Ramos (cell line): ENCODE results near the gene GRIA2.
"Not testable (repeated sequence)": the region's sequence is repeated elsewhere in the genome, so short reads cannot be mapped to it uniquely, and the experiment has no call there.

Experiments
- in situ Hi-C: fragments of 300-500 bp; cut with MboI; formaldehyde crosslinking; loops from one replicate; pipeline ENCODE4 v1.14.3; 2022; ENCODE audit warnings: low sequenced_read_pairs; ENCODE audit not compliant: unreplicated experiment

GRIA2 gene

GRCh38 chr4:157246964-157247363 lies 26.4 kb downstream of the GRIA2 start:
- in situ Hi-C loops: no loop called here

- in situ Hi-C loops: not testable (repeated sequence)
Measured at GRCh38 chr4:157258165-157258564, 37.6 kb downstream of the GRIA2 start.

GRCh38 chr4:157265281-157265680 lies 44.8 kb downstream of the GRIA2 start:
- in situ Hi-C loops: no loop called here

GRCh38 chr4:157270108-157270507 lies 49.6 kb downstream of the GRIA2 start:
- in situ Hi-C loops: no loop called here

GRCh38 chr4:157270552-157270951 lies 50.0 kb downstream of the GRIA2 start:
- in situ Hi-C loops: no loop called here

- in situ Hi-C loops: no loop called here
Measured at GRCh38 chr4:157271166-157271869, 50.8 kb downstream of the GRIA2 start.

GRCh38 chr4:157280673-157281072 lies 60.1 kb downstream of the GRIA2 start:
- in situ Hi-C loops: no loop called here

GRCh38 chr4:157282019-157282418 lies 61.5 kb downstream of the GRIA2 start:
- in situ Hi-C loops: no loop called here

- in situ Hi-C loops: no loop called here
Measured at GRCh38 chr4:157287445-157287844, 66.9 kb downstream of the GRIA2 start.

- in situ Hi-C loops: no loop called here
Measured at GRCh38 chr4:157290622-157291021, 70.1 kb downstream of the GRIA2 start.

- in situ Hi-C loops: no loop called here
Measured at GRCh38 chr4:157291071-157291470, 70.5 kb downstream of the GRIA2 start.

GRCh38 chr4:157293673-157294072 lies 73.1 kb downstream of the GRIA2 start:
- in situ Hi-C loops: no loop called here

GRCh38 chr4:157294575-157294974 lies 74.0 kb downstream of the GRIA2 start:
- in situ Hi-C loops: no loop called here

GRCh38 chr4:157300701-157301100 lies 80.2 kb downstream of the GRIA2 start:
- in situ Hi-C loops: no loop called here

- in situ Hi-C loops: no loop called here
Measured at GRCh38 chr4:157303471-157303960, 83.0 kb downstream of the GRIA2 start.

- in situ Hi-C loops: no loop called here
Measured at GRCh38 chr4:157304769-157305168, 84.2 kb downstream of the GRIA2 start.

- in situ Hi-C loops: no loop called here
Measured at GRCh38 chr4:157312702-157313101, 92.2 kb downstream of the GRIA2 start.

GRCh38 chr4:157314906-157315305 lies 94.4 kb downstream of the GRIA2 start:
- in situ Hi-C loops: no loop called here

- in situ Hi-C loops: no loop called here
Measured at GRCh38 chr4:157315968-157316367, 95.4 kb downstream of the GRIA2 start.

GRCh38 chr4:157320092-157320491 lies 99.6 kb downstream of the GRIA2 start:
- in situ Hi-C loops: no loop called here

GRCh38 chr4:157327666-157328065 lies 107.1 kb downstream of the GRIA2 start:
- in situ Hi-C loops: no loop called here

GRCh38 chr4:157357887-157358286 lies 137.4 kb downstream of the GRIA2 start:
- in situ Hi-C loops: no loop called here
